NCI-H146 treated with DMSO at 0.1 percent for 48 hours (cell line): ENCODE measurements around the gene TRPM2.
"Not testable (repeated sequence)": the region's sequence is repeated elsewhere in the genome, so short reads cannot be mapped to it uniquely, and the experiment has no call there.

Experiments
- DNase-seq: peaks from one replicate; lab custom pipeline; 2025; ENCODE audit not compliant: unreplicated experiment; lab: John Stamatoyannopoulos, UW

Gene TRPM2

GRCh38 chr21:44351535-44352252 lies 1.7 kb upstream of the TRPM2 start:
- no peak for DNase-seq

GRCh38 chr21:44352253-44352860 lies 1.1 kb upstream of the TRPM2 start:
- no peak for DNase-seq

GRCh38 chr21:44354001-44354405 lies 582 bp downstream of the TRPM2 start:
- DNase-seq, result no peak

DNA sequence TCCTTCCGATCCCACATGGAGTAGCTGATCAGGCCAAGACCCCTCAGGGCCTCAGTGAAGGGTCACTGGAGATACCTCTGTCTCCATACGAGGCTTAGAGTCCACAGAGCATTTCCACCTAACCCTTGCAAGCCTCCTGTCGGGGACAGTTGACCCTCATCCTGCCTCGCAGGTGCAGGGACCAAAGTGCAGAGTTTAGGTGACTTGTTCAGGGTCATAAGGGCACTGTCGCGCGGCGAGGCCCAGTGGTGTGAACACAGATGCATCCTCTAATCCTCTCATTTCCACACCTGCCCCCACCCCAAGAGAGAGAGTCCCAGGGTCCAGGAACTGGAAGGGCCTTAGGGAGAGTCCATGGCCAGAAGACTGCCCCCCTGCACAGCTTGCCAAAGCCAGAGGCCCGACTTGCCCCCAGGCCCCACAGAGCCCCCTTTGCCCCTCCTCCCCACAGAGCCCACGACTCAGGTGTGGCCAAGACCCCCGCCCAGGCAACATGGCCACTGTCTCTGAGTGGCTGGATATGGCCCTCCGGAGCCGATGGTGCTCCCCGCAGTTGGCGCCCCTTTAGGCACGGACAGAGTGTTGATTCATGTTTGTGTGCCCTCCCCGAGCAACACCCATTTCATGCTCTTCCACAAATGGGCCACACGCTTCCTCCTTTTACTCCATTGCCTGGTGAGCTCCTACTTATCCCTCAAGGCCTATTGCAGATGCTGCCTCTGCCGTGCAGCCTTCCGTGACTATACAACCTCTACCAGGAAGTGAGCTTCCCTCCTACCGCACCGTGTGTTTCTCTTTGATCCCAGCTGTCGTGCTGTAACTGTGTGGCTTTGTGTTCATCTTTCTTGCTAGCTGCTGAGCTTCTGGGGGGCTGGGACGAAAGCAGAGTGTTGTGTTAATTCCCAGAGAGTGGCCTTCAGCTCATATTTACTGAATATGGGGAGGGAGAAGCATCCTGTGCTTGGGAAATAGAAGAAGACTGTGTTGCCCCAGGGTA lies 1.7 kb downstream of the TRPM2 start:
- no peak for DNase-seq

DNA sequence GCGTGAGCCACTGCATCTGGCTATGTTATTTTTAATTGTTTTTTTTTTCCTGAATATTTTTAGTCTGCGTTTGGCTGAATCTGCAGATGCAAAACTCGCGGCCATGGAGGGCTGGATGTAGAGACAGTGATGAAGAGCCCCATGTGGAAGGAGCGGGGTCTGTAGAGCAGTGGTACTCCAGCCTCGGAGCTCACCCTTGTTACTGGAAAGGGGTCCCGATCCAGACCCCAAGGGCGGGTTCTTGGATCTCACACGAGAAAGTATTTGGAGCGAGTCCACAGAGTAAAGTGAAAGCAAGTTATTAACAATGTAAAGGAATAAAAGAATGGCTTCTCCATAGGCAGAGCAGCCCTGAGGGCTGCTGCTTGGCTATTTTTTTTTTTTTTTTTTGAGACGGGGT lies 2.7 kb downstream of the TRPM2 start:
- no peak for DNase-seq

- no peak for DNase-seq
These were observed 3.2 kb downstream of the TRPM2 start for GRCh38 chr21:44356636-44357035.

- DNase-seq, result no peak
These were observed 3.8 kb downstream of the TRPM2 start for GRCh38 chr21:44357064-44357837.

- no peak for DNase-seq
These were observed 6.0 kb downstream of the TRPM2 start for GRCh38 chr21:44359396-44359795.

DNA sequence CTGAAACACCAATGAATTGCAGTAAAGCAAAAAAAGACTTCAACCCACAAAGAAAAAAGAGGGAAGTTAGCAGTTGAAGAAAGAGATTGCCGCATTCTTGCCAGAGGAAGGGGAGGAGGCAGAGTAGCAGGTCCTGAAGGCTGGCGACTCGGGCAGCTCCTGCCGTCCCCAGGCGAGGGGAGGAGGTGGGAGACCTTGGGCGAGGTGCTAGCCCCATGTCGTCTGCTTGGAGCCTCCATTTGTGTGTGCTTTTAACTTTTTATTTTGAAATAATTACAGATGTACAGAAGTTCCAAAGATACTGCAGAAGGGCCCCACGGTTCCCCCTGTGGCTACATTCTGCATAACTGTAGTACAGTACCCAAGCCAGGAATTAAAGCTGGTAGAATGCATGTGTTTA lies 6.7 kb downstream of the TRPM2 start:
- DNase-seq, result no peak

DNA sequence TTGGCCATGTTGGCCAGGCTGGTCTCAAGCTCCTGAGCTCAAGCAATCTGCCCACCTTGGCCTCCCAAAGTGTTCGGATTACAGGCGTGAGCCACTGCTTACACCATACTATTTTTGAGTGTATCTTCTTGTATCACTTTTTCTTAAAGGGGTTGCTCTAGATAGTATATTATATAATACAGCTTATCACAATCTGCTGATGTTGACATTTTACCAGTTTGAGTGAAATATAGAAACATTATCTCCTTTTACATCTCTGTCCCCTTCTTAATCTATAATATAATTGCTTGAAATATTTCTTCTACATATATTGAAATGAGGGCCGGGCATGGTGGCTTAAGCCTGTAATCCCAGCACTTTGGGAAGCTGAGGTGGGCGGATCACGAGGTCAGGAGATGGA lies 8.5 kb downstream of the TRPM2 start:
- not testable (repeated sequence) for DNase-seq

DNA sequence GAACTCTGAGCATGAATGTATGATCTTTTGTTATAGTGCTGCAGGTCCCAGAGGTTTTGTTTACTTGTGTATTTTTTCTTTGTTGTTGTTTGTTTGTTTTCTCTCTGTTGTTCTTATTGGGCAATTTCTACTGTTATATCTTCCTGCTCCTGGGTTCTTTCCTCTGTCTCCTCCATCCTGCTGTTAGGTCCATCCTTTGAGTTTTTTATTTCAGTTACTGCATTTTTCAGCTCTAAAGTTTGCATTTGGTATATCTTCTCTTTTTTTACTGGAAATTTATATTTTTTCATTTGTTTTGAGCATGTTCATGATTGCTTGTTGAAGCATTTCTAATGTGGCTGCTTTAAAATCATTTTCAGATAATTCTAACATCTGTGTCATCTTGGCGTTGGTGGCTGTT lies 9.9 kb downstream of the TRPM2 start:
- no peak for DNase-seq

DNA sequence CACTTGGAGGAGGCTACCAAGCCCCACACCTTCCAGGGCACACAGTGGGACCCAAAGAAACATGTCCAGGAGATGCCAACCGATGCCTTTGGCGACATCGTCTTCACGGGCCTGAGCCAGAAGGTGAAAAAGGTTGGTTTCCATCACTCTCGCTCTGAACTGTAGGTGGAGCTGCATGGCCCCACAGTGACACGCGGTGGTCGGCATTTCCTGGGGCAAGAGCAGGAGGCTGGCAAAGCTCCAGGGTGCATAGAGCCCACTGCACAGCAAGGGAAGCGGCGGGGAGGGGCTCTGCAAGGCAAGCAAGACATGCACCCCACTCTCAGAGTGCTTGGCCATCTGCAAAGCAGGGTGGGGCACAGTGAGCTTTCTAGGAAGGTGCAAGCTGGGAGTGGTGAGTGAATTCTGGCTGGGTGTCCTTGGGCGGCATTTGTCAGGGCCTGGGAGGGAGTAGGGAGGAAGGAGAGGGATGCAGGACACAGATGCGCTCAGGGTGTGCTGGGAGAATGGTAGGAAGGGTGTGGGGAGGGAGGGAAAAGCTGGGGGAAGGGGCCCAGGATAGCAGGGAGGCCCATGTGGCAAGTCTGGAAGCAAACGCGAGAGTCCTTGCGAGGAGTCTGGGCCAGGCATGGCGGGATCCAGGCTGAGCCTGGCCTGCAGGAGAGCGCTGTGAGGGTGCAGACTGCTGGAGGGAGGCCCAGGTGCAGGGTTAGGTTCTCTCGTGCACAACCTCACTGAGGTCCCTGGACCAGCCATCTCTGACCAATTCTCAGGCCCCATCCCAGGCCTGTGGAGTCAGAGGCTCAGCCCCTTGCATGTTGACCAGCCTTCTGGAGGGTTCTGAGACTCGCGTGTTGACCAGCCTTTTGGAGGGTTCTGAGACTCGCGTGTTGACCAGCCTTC lies 11.0 kb downstream of the TRPM2 start:
- no peak for DNase-seq

- no peak for DNase-seq
These were observed 12.0 kb downstream of the TRPM2 start for GRCh38 chr21:44365251-44365966.

GRCh38 chr21:44365967-44366585 lies 12.7 kb downstream of the TRPM2 start:
- no peak for DNase-seq

GRCh38 chr21:44366586-44367211 lies 13.3 kb downstream of the TRPM2 start:
- no peak for DNase-seq

DNA sequence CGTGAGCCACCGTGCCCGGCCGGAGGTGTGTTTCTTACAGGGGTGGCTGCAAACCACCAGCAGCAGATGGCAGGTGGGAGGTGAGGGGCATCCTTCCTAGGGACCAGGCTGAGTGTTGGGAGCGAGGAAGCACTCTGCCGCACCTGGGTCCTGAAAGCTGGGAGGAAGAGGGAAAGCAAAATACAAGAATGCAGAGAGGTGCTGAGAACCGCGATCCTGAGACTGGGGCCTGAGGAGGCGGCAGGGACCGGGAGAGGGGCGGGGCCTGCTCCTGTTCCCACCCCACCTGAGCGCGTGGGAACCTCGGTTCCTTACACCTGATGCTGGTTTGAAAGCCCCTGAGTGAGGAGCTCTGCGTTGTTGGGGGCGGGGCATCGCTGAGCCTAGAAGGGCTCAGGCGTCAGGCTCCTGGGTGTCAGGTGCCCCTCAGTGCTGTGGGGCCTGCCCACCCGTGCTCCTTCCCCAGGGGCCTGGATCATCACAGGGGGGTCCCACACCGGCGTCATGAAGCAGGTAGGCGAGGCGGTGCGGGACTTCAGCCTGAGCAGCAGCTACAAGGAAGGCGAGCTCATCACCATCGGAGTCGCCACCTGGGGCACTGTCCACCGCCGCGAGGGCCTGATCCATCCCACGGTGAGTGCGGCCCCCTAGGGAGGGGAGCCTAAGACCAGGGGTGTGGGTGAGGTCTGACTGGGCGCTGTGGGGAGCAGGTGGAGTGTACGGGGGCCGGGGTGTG lies 15.5 kb downstream of the TRPM2 start:
- no peak for DNase-seq

DNA sequence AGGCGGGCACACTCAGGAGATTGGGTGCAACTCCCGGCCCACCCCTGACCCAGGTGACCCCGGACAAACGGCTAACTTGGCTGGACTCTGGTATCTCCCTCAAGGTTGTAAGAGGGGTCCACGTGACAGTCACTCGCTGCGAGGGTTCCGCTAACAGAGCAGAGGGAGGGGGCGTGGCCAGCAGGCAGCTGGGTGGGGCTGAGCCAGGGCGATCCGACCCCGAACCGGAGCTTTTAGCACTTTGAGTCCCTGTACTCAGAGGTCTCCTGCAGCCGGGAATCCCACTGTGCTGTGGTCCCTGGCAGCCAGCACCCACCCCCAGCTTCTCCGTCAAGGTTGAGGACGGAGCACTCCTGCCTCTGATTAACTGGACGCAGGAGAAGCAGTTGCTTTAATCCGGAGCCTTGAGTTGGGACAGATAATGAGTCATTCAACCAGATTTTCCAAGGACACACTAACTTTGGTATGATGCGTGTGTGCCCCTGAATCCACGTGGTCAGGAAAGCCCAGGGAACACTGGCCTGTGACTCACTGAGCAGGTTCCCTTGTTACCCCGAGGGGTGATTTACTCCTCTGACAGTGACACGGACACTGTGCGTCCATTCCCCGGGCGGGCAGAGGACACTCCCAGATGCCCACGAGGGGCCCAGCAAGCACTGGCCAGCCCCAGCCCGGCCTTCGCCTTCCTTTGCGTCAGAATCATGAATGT lies 16.8 kb downstream of the TRPM2 start:
- no peak for DNase-seq
